H1 (cell line): ENCODE data around the gene PTTG2. TPM values are rescaled to one million over a fixed set of nuclear protein-coding genes. Genes with fewer than 3 reads are reported as not detected.

Experiments used
- CTCF ChIA-PET: fragments of 300-600 bp; sonication (Branson Sonifier 250); formaldehyde crosslinking; loops from one replicate; lab custom pipeline; 2021; ENCODE audit not compliant: partially characterized antibody; lab: Charles Lee
- POLR2A ChIA-PET: fragments of 300-600 bp; sonication (Branson Sonifier 250); formaldehyde crosslinking; loops from one replicate; lab custom pipeline; 2021; ENCODE audit warnings: inconsistent platforms; ENCODE audit not compliant: partially characterized antibody; lab: Charles Lee
- DNase-seq, 2 experiments: peaks; one replicate each; pipeline versions ENCODE4 v3.0.0 to v3.0.0-alpha.2; 2010 to 2022; ENCODE audit warnings: low spot score in 2 of 2, low read depth in 1 of 2, mixed read lengths in 1 of 2
- FAIRE-seq: peaks from 2 replicates; lab custom pipeline; 2011; peaks lifted over from hg19 to GRCh38; lab: Jason Lieb, UNC
- H2AFZ ChIP-seq: 2 replicates; pipeline ENCODE4 v1.8.1; 2012; ENCODE audit warnings: low read length, inconsistent platforms
- H2AK5ac ChIP-seq: 2 replicates; pipeline ENCODE4 v1.6.1; 2013; ENCODE audit warnings: low read depth, low read length
- H2BK120ac ChIP-seq: replicated peaks from 2 replicates; pipeline ENCODE3; 2013; ENCODE audit warnings: low read depth, low read length, inconsistent platforms
- H2BK12ac ChIP-seq: 2 replicates; pipeline ENCODE4 v1.6.1; 2013; ENCODE audit warnings: low read depth, low read length
- H2BK15ac ChIP-seq: 2 replicates; pipeline ENCODE4 v1.6.1; 2013; ENCODE audit warnings: low read length
- H2BK20ac ChIP-seq: 2 replicates; pipeline ENCODE4 v1.6.1; 2013; ENCODE audit warnings: low read length
- H2BK5ac ChIP-seq: 2 replicates; pipeline ENCODE4 v1.6.1; 2013; ENCODE audit warnings: low read depth, low read length
- H3K14ac ChIP-seq: 2 replicates; pipeline ENCODE4 v1.6.1; 2013; ENCODE audit warnings: inconsistent platforms; ENCODE audit not compliant: insufficient read length
- H3K18ac ChIP-seq: 2 replicates; pipeline ENCODE4 v1.6.1; 2013; ENCODE audit warnings: low read length; ENCODE audit errors: extremely low read depth
- H3K23ac ChIP-seq: 2 replicates; pipeline ENCODE4 v1.6.1; 2013; ENCODE audit warnings: inconsistent platforms; ENCODE audit not compliant: insufficient read length
- H3K23me2 ChIP-seq: 2 replicates; pipeline ENCODE4 v1.6.1; 2013; ENCODE audit warnings: low read depth, low read length
- H3K27ac ChIP-seq: 2 replicates; pipeline ENCODE4 v1.6.1; 2011; ENCODE audit warnings: low read depth, low read length, inconsistent platforms
- H3K27me3 ChIP-seq, 4 experiments: replicated peaks in 1 of 4; 1 replicate in 1 of 4; 2 replicates in 3 of 4; pipeline versions ENCODE4 v1.6.1 to v1.8.1; 2011 to 2013; ENCODE audit warnings: low read length in 3 of 4, mild to moderate bottlenecking in 3 of 4, inconsistent platforms in 2 of 4, mixed read lengths in 2 of 4, moderate library complexity in 1 of 4; ENCODE audit not compliant: control insufficient read depth in 3 of 4, insufficient read depth in 3 of 4; ENCODE audit errors: extremely low read depth in 1 of 4
- H3K36me3 ChIP-seq, 4 experiments: 2 replicates each; pipeline versions ENCODE4 v1.6.1 to v1.8.1; 2011 to 2013; ENCODE audit warnings: mild to moderate bottlenecking in 4 of 4, low read length in 3 of 4, moderate library complexity in 2 of 4, control low read depth in 1 of 4, inconsistent platforms in 1 of 4; ENCODE audit not compliant: insufficient read depth in 4 of 4, control insufficient read depth in 2 of 4
- H3K4ac ChIP-seq: replicated peaks from 2 replicates; pipeline ENCODE3; 2013; ENCODE audit warnings: low read length, low read depth, mixed read lengths, inconsistent platforms; ENCODE audit not compliant: insufficient read length
- H3K4me1 ChIP-seq, 4 experiments: replicated peaks in 1 of 4; 1 replicate in 1 of 4; 2 replicates in 3 of 4; pipeline versions ENCODE4 v1.6.1 to v1.8.1; 2011 to 2013; ENCODE audit warnings: low read length in 3 of 4, inconsistent platforms in 2 of 4, mixed read lengths in 1 of 4; ENCODE audit not compliant: insufficient read depth in 4 of 4, control insufficient read depth in 3 of 4
- H3K4me2 ChIP-seq, 2 experiments: 2 replicates each; pipeline versions ENCODE4 v1.6.1 to v1.8.1; 2011 to 2013; ENCODE audit warnings: low read depth in 2 of 2, low read length in 2 of 2, control low read depth in 1 of 2, inconsistent platforms in 1 of 2, mild to moderate bottlenecking in 1 of 2; ENCODE audit not compliant: insufficient read depth in 1 of 2
- H3K4me3 ChIP-seq, 4 experiments: fragments of 200-600, 300-600 bp in 1 of 4; sonication (generic), shearing (Covaris generic), sonication (Bioruptor Twin) in 1 of 4; 2 replicates each; pipeline versions ENCODE4 v1.5.1 to v1.8.1; 2011 to 2016; ENCODE audit warnings: low read length in 4 of 4, low read depth in 3 of 4, control low read depth in 2 of 4, inconsistent platforms in 2 of 4, mild to moderate bottlenecking in 2 of 4, mixed read lengths in 1 of 4, moderate library complexity in 1 of 4; ENCODE audit not compliant: insufficient read depth in 2 of 4; ENCODE audit errors: extremely low read depth in 1 of 4
- H3K56ac ChIP-seq: replicated peaks from 2 replicates; pipeline ENCODE3; 2013; ENCODE audit warnings: low read depth, mild to moderate bottlenecking, mixed read lengths, low read length, inconsistent platforms; ENCODE audit not compliant: insufficient read length
- H3K79me1 ChIP-seq: 2 replicates; pipeline ENCODE4 v1.6.1; 2013; ENCODE audit warnings: low read depth, low read length, control low read depth
- H3K79me2 ChIP-seq, 2 experiments: 2 replicates each; pipeline versions ENCODE4 v1.6.1 to v1.8.1; 2012 to 2013; ENCODE audit warnings: low read length in 2 of 2, mild to moderate bottlenecking in 2 of 2, inconsistent platforms in 1 of 2; ENCODE audit not compliant: insufficient read depth in 2 of 2, control insufficient read depth in 1 of 2
- H3K9ac ChIP-seq, 4 experiments: replicated peaks in 1 of 4; 1 replicate in 1 of 4; 2 replicates in 3 of 4; pipeline versions ENCODE4 v1.6.1 to v1.8.1; 2011 to 2013; ENCODE audit warnings: low read depth in 3 of 4, low read length in 3 of 4, control low read depth in 2 of 4, mild to moderate bottlenecking in 2 of 4, moderate library complexity in 2 of 4, inconsistent platforms in 1 of 4; ENCODE audit errors: extremely low read depth in 1 of 4
- H3K9me3 ChIP-seq, 2 experiments: 2 replicates each; pipeline versions ENCODE4 v1.6.1 to v1.8.1; 2012 to 2013; ENCODE audit warnings: mild to moderate bottlenecking in 2 of 2, moderate library complexity in 2 of 2, control low read depth in 1 of 2, inconsistent platforms in 1 of 2, low read depth in 1 of 2, low read length in 1 of 2, mixed read lengths in 1 of 2; ENCODE audit not compliant: insufficient read depth in 2 of 2
- H4K20me1 ChIP-seq, 2 experiments: replicated peaks in 1 of 2; 2 replicates each; pipeline versions ENCODE3 to v1.8.1; 2011 to 2013; ENCODE audit warnings: inconsistent platforms in 2 of 2, low read length in 2 of 2, mild to moderate bottlenecking in 1 of 2; ENCODE audit not compliant: insufficient read depth in 2 of 2, control insufficient read depth in 1 of 2
- H4K5ac ChIP-seq: 2 replicates; pipeline ENCODE4 v1.6.1; 2013; ENCODE audit warnings: low read length, low read depth, mixed read lengths, inconsistent platforms; ENCODE audit not compliant: insufficient read length
- H4K8ac ChIP-seq: 2 replicates; pipeline ENCODE4 v1.8.0; 2013; ENCODE audit warnings: mild to moderate bottlenecking, moderate library complexity, low read length, inconsistent platforms; ENCODE audit not compliant: insufficient read depth; ENCODE audit errors: extremely low read depth
- H4K91ac ChIP-seq: replicated peaks from 2 replicates; pipeline ENCODE3; 2013; ENCODE audit warnings: low read length, mixed read lengths, inconsistent platforms; ENCODE audit not compliant: insufficient read length
- CBX5 ChIP-seq: fragments of 300-800, 300-1000 bp; sonication (generic); IDR thresholded peaks from 2 replicates; pipeline ENCODE4 v1.7.1; 2016; ENCODE audit warnings: antibody characterized with exemption, low read length, low read depth
- CHD1 ChIP-seq: IDR thresholded peaks from 2 replicates; pipeline ENCODE4 v1.6.1; 2012; ENCODE audit warnings: low read depth, low read length, improper control_type of control experiment
- EP300 ChIP-seq, 2 experiments: IDR thresholded peaks; 1 replicate in 1 of 2; 2 replicates in 1 of 2; pipeline ENCODE4 v1.6.1; 2011 to 2012; ENCODE audit warnings: low read depth in 2 of 2, low read length in 2 of 2, mild to moderate bottlenecking in 2 of 2, borderline replicate concordance in 1 of 2, inconsistent platforms in 1 of 2, moderate library complexity in 1 of 2
- GABPA ChIP-seq: IDR thresholded peaks from 2 replicates; pipeline ENCODE4 v1.6.1; 2011; ENCODE audit warnings: mild to moderate bottlenecking, low read length, moderate library complexity, borderline replicate concordance; ENCODE audit not compliant: insufficient read depth
- HDAC2 ChIP-seq, 2 experiments: fragments of 300-600 bp in 1 of 2; sonication (generic) in 1 of 2; IDR thresholded peaks; 2 replicates each; pipeline ENCODE4 v1.6.1; 2011 to 2012; ENCODE audit warnings: low read depth in 2 of 2, low read length in 2 of 2, mild to moderate bottlenecking in 2 of 2, moderate library complexity in 2 of 2, borderline replicate concordance in 1 of 2, inconsistent platforms in 1 of 2
- PHF8 ChIP-seq: fragments of 200-600 bp; sonication (generic); conservative IDR thresholded peaks from 2 replicates; pipeline ENCODE4 v1.7.1; 2012; ENCODE audit warnings: low read depth, mild to moderate bottlenecking, inconsistent platforms, low read length, moderate library complexity
- RAD21 ChIP-seq, 2 experiments: IDR thresholded peaks in 1 of 2; conservative IDR thresholded peaks in 1 of 2; 2 replicates each; pipeline ENCODE4 v1.6.1; 2011; ENCODE audit warnings: low read depth in 2 of 2, low read length in 2 of 2, improper control_type of control experiment in 1 of 2, inconsistent platforms in 1 of 2, mild to moderate bottlenecking in 1 of 2, moderate library complexity in 1 of 2
- SIX5 ChIP-seq: IDR thresholded peaks from 2 replicates; pipeline ENCODE4 v1.6.1; 2011; ENCODE audit warnings: mild to moderate bottlenecking, low read depth, low read length
- SRF ChIP-seq: IDR thresholded peaks from 2 replicates; pipeline ENCODE4 v1.6.1; 2011; ENCODE audit warnings: mild to moderate bottlenecking, low read depth, low read length, moderate library complexity
- YY1 ChIP-seq: IDR thresholded peaks from 2 replicates; pipeline ENCODE4 v1.6.1; 2011; ENCODE audit warnings: low read depth, mild to moderate bottlenecking, low read length
- WGBS, 2 experiments: shearing (Covaris generic) in 1 of 2; methylation state at CpG; one replicate each; pipeline versions ENCODE4 v1.1.6 to v1.1.7; 2013 to 2015; ENCODE audit warnings: low lambda C conversion rate in 2 of 2, mixed read lengths in 2 of 2, inconsistent platforms in 1 of 2, low coverage in 1 of 2, missing lambda C conversion rate in 1 of 2; ENCODE audit not compliant: insufficient replicate concordance in 2 of 2, insufficient coverage in 1 of 2, insufficient read length in 1 of 2; ENCODE audit errors: extremely low coverage in 1 of 2, missing lambda C conversion rate in 1 of 2; 5-methylcytosine and 5-hydroxymethylcytosine counted together
- polyA plus RNA-seq, 7 experiments: library from polyadenylated mRNA; depleted of rRNA in 3 of 7; stranded (reverse) in 5 of 7; unstranded in 2 of 7; fragments of >200 nt in 5 of 7; fragments of 200-250 nt in 2 of 7; gene quantifications; 1 replicate in 5 of 7; 2 replicates in 1 of 7; 4 replicates in 1 of 7; pipeline versions ENCODE4 v1.2.1 to v1.2.3, GENCODE V29; 2011 to 2013; ENCODE audit warnings: missing spikeins in 2 of 7, mixed read lengths in 2 of 7
- total RNA-seq: library from RNA; stranded (reverse); fragmentation: NEBNext Ultra II Directional; extraction: Animal tissue kit (Norgen Biotek cat#: 25700); gene quantifications from 2 replicates; pipeline ENCODE4 v1.2.1, GENCODE V29; 2021
- TF ChIP-seq, protein P1 (sequence below): IDR thresholded peaks from 2 replicates; pipeline ENCODE4 v1.6.1; 2012; ENCODE audit warnings: inconsistent platforms

The PTTG2 gene
- total and polyA plus RNA-seq, 2 of the 8 experiments (the other 6 are each of a cell fraction or from before 2014, with no cell fraction given), result not detected

- Histone ChIP-seq H4K91ac (no peak overlapping the region), H3K23me2 (no peaks in the 10 kb centered on the region), H3K18ac (no peak overlapping the region), H3K9me3 (no peaks in the 10 kb centered on the region), H3K23ac (no peak overlapping the region), H3K4me2 (no peak overlapping the region), H2BK12ac (no peak overlapping the region), H4K5ac (no peak overlapping the region), H3K27ac (no peak overlapping the region), H3K79me1 (no peaks in the 10 kb centered on the region), H2AK5ac (no peak overlapping the region), H3K14ac (no peak overlapping the region), H3K56ac (no peak overlapping the region), H4K8ac (no peak overlapping the region), H2BK15ac (no peak overlapping the region), H3K79me2 (no peaks in the 10 kb centered on the region), H3K4ac (no peak overlapping the region), H4K20me1 (no peaks in the 10 kb centered on the region), H3K9ac (no peak overlapping the region), H2BK20ac (no peak overlapping the region), H3K4me1 (no peaks in the 10 kb centered on the region), H3K4me3 (no peak overlapping the region), H2BK120ac (no peak overlapping the region), H3K27me3 (no peaks in the 10 kb centered on the region), H2BK5ac (no peak overlapping the region), H3K36me3 (no peaks in the 10 kb centered on the region), H2AFZ (no peak overlapping the region)
- 90% methylated on average over 10 of the region's 10 CpGs; no CpG with 5 or more reads in 1 of the 2 experiments for WGBS, 2 experiments
- FAIRE-seq (no peak), DNase-seq (no peak)
- ChIA-PET CTCF (no interaction called here), POLR2A (interaction anchor here (1.1 kb wide), 1 partner anchor 92 kb away, joined by 3 read pairs; no protein-coding TSS in a partner anchor)
- TF ChIP-seq EP300 (IDR thresholded peaks at IDR 0.05; ENCODE audit: borderline replicate concordance in 1 of 2, low read depth in 2 of 2, low read length in 2 of 2) (no peak), RAD21 (IDR thresholded peaks at IDR 0.05 in 1 of 2, conservative IDR thresholded peaks at IDR 0.05 in 1 of 2; ENCODE audit: low read depth in 2 of 2, low read length in 2 of 2) (no peak), SRF (no peak), HDAC2 (IDR thresholded peaks at IDR 0.05; ENCODE audit: borderline replicate concordance in 1 of 2, low read depth in 2 of 2, low read length in 2 of 2) (no peak), CBX5 (no peak), GABPA (no peak), CHD1 (no peak), SIX5 (no peak), PHF8 (no peak), YY1 (no peak)
- TF ChIP-seq, protein P1, sequence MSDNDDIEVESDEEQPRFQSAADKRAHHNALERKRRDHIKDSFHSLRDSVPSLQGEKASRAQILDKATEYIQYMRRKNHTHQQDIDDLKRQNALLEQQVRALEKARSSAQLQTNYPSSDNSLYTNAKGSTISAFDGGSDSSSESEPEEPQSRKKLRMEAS, result no peak
These were observed 8.5 kb upstream of the PTTG2 start for GRCh38 chr4:37951461-37952352.
